HG03039 (cell line): ENCODE measurements around the gene KCNC1.

Source experiments
- ATAC-seq: cut with Tn5 transposase; IDR thresholded peaks from one replicate; pipeline ENCODE4 v1.9.1; 2021; ENCODE audit warnings: mild to moderate bottlenecking, moderate library complexity; ENCODE audit not compliant: unreplicated experiment

The KCNC1 gene

GRCh38 chr11:17814546-17814945 is 80.0 kb downstream of the KCNC1 start:
- no peak for ATAC-seq

DNA sequence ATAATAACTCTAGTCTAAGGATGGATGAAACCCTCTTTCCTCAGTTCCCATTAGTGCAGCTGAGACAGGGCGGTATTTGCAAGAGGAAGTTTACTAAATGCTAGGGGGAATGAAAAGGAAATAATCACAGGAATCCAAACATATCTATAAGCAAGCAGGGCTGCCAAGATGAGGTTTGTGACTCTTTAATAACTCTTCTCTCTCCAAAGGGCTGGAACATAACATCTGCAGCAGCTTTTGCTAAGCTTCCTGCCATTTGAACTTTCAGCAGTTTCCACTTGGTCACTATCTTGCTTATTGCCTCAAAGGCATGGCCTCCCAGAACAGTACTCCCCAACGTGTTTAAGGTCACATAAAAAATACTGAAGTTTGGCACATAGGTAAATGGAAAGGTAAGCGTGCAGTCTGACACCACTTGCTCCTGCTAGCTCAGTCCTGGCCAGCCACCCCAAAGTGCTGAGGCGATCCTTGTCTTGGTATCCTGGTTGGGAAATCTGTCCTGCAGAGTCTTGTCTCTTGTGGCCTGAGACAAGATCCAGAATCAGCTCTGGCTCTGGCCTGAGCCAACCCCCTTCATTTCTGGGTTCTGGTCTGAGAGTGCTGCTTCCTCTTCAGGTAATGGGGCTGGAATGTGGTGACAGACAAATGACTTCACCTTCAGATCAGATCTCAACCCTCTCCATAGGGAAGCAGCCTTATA is 81.8 kb downstream of the KCNC1 start:
- no peak for ATAC-seq

- no peak for ATAC-seq
These were observed 87.2 kb downstream of the KCNC1 start for GRCh38 chr11:17821648-17822400.

- no peak for ATAC-seq
These were observed 87.8 kb downstream of the KCNC1 start for GRCh38 chr11:17822401-17822781.

GRCh38 chr11:17827006-17827405 is 92.4 kb downstream of the KCNC1 start:
- no peak for ATAC-seq

GRCh38 chr11:17828311-17828751 is 93.8 kb downstream of the KCNC1 start:
- ATAC-seq: no peak

DNA sequence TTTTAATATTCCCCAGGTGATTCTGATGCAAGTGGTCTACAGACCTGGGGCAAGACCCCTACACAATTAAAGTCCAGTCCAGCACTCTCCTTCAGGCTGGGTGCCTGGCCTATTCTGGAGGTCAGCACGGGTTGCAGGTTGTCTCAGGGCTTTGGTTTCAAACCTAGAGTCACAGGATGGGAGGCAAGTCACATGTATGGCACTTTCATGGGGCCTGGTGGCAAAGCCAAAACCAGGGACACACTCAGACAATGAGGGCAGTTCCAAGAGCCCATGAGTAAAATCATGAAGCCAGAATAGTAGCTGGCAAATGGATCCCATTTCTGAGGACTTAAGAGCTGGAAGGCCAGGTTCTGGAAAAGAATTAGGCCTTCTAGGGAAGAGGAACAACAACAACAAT is 96.6 kb downstream of the KCNC1 start:
- no peak for ATAC-seq

GRCh38 chr11:17831883-17832282 is 97.3 kb downstream of the KCNC1 start:
- ATAC-seq: no peak
